Mucosa of descending colon (tissue), 3 donors: ENCODE results near the gene TNRC18. TPM values are rescaled to one million over a fixed set of nuclear protein-coding genes. Genes with fewer than 3 reads are reported as not detected.
"Not testable (repeated sequence)": the region's sequence is repeated elsewhere in the genome, so short reads cannot be mapped to it uniquely, and the experiment has no call there.

Source experiments
- ATAC-seq: fragments of 200-7000 bp; cut with Tn5 transposase; one replicate; pipeline ENCODE4 v1.9.1; 2020; ENCODE audit warnings: mild to moderate bottlenecking, moderate library complexity
- DNase-seq, 3 donors: peaks; one replicate each; pipeline ENCODE4 v3.0.0-alpha.2; 2020
- H3K36me3 ChIP-seq: fragments of 200-600 bp; one replicate; pipeline ENCODE4 v1.8.0; 2021; ENCODE audit warnings: low read depth, mild to moderate bottlenecking
- H3K4me1 ChIP-seq: fragments of 200-600 bp; one replicate; pipeline ENCODE4 v1.8.0; 2021; ENCODE audit warnings: low read depth, mild to moderate bottlenecking
- H3K4me3 ChIP-seq: fragments of 200-600 bp; one replicate; pipeline ENCODE4 v1.8.0; 2021; ENCODE audit warnings: mild to moderate bottlenecking
- H3K9me3 ChIP-seq: fragments of 200-600 bp; one replicate; pipeline ENCODE4 v1.8.0; 2021; ENCODE audit warnings: mild to moderate bottlenecking
- CTCF ChIP-seq: fragments of 200-600 bp; IDR thresholded peaks from one replicate; pipeline ENCODE4 v1.8.0; 2022; ENCODE audit warnings: antibody characterized with exemption, mild to moderate bottlenecking
- intact Hi-C, 2 donors: fragments of 100-400 bp; cut with DNase I in 1 of 2; cut with micrococcal nuclease in 1 of 2; formaldehyde crosslinking; loops; one replicate each; pipeline versions ENCODE4 v1.11.0 to v1.11.1; 2022; cut with DNase I, micrococcal nuclease
- total RNA-seq, 3 donors: library from RNA; stranded (reverse); fragmentation: NEBNext Ultra II Directional in 2 of 3; extraction: Animal tissue kit (Norgen Biotek cat#: 25700) in 2 of 3; gene quantifications; one replicate each; pipeline versions ENCODE4 v1.2.1 to v1.2.4, GENCODE V29; 2021 to 2023
- donor health status: DM: no; HTN: no; CAD: no; lungs with moderate emphysema.
- donor health status: DM: no; HTN: no; CAD: no.
- donor health status: DM: no; HTN: yes; CAD: no.

TNRC18 gene
- total RNA-seq, 3 donors from 2014 or later: 94.0 to 170 (median 112) TPM

- peaks cover 6% of the 10 kb centered on the region for H3K36me3 ChIP-seq
- no peaks in the 10 kb centered on the region for H3K4me1 ChIP-seq
- no peaks in the 10 kb centered on the region for H3K9me3 ChIP-seq
- DNase-seq (no peak), ATAC-seq (no peak)
- no peak overlapping the region for H3K4me3 ChIP-seq
- intact Hi-C loops: loop anchor here in 1 of 2 donors (10.0 kb wide), 1 partner anchor 87 kb away; no protein-coding TSS in a partner anchor
- TF ChIP-seq CTCF: no peak
Observed at GRCh38 chr7:5367661-5368060, 56.0 kb downstream of the TNRC18 start.

GRCh38 chr7:5365976-5366625, 57.5 kb downstream of the TNRC18 start:
- DNase-seq: peak in 2 of 3 donors; percentile 51 to 67
- peak; percentile 83 for ATAC-seq
- not testable (repeated sequence) for H3K9me3 ChIP-seq, H3K4me1 ChIP-seq, H3K36me3 ChIP-seq, H3K4me3 ChIP-seq
- TF ChIP-seq CTCF: peak; percentile 82
- intact Hi-C loops: loop anchor here in 1 of 2 donors (10.0 kb wide), 1 partner anchor 89 kb away; no protein-coding TSS in a partner anchor

- H3K9me3 ChIP-seq: no peaks in the 10 kb centered on the region
- H3K4me3 ChIP-seq: no peak overlapping the region
- no peak for DNase-seq
- no peak for ATAC-seq
- peaks cover 5% of the 10 kb centered on the region for H3K4me1 ChIP-seq
- no peak for TF ChIP-seq CTCF
- peaks cover 5% of the 10 kb centered on the region for H3K36me3 ChIP-seq
- intact Hi-C loops: loop anchor here in 1 of 2 donors (10.0 kb wide), 1 partner anchor 91 kb away; no protein-coding TSS in a partner anchor
Observed at GRCh38 chr7:5363729-5364128, 59.9 kb downstream of the TNRC18 start.

GRCh38 chr7:5362466-5362865, 61.2 kb downstream of the TNRC18 start:
- Histone ChIP-seq H3K4me1 (peaks cover 5% of the 10 kb centered on the region), H3K9me3 (no peaks in the 10 kb centered on the region), H3K4me3 (no peak overlapping the region), H3K36me3 (peaks cover 5% of the 10 kb centered on the region)
- no peak for TF ChIP-seq CTCF
- DNase-seq: no peak
- intact Hi-C loops: loop anchor here in 1 of 2 donors (10.0 kb wide), 1 partner anchor 92 kb away; no protein-coding TSS in a partner anchor
- no peak for ATAC-seq

GRCh38 chr7:5361446-5362127, 62.0 kb downstream of the TNRC18 start:
- Histone ChIP-seq H3K4me1 (peaks cover 5% of the 10 kb centered on the region), H3K36me3 (peaks cover 5% of the 10 kb centered on the region), H3K9me3 (no peaks in the 10 kb centered on the region), H3K4me3 (no peak overlapping the region)
- TF ChIP-seq CTCF: no peak
- no peak for ATAC-seq
- intact Hi-C loops: loop anchor here in 1 of 2 donors (10.0 kb wide), 1 partner anchor 93 kb away; no protein-coding TSS in a partner anchor
- DNase-seq: no peak
